VCaP (cell line): Measurements from ENCODE around the gene FBXW2.

Source experiments
- H3K27ac ChIP-seq: fragments of 450-650 bp; 2 replicates; pipeline ENCODE4 v1.5.1; 2017
- CTCF ChIP-seq: fragments of 450-650 bp; conservative IDR thresholded peaks from 2 replicates; pipeline ENCODE4 v1.5.1; 2017; ENCODE audit warnings: mild to moderate bottlenecking, moderate library complexity

Gene FBXW2

GRCh38 chr9:120714846-120715388 is 78.3 kb downstream of the FBXW2 start:
- H3K27ac ChIP-seq: peak overlapping the region; percentile 87
- TF ChIP-seq CTCF: no peak

GRCh38 chr9:120714088-120714845 is 78.9 kb downstream of the FBXW2 start, which contains the start of gene MEGF9:
Gene MEGF9, minus strand, starts transcription at chr9:120714470. Its CDS starts 112 bp downstream, at chr9:120714358.
- no peak for TF ChIP-seq CTCF
- peak within 1 kb of the TSS; percentile 87 for H3K27ac ChIP-seq

GRCh38 chr9:120713257-120714087 is 79.7 kb downstream of the FBXW2 start:
- peak overlapping the region; percentile 87 for H3K27ac ChIP-seq
- peak; percentile 20 for TF ChIP-seq CTCF

- no peak for TF ChIP-seq CTCF
- peak overlapping the region; percentile 87 for H3K27ac ChIP-seq
Measured at GRCh38 chr9:120712539-120713031, 80.6 kb downstream of the FBXW2 start.

- no peak for TF ChIP-seq CTCF
- H3K27ac ChIP-seq: peak overlapping the region; percentile 87
Measured at GRCh38 chr9:120711841-120712538, 81.2 kb downstream of the FBXW2 start.

- H3K27ac ChIP-seq: peak overlapping the region; percentile 87
- no peak for TF ChIP-seq CTCF
Measured at GRCh38 chr9:120711354-120711753, 81.9 kb downstream of the FBXW2 start.
